ENCODE data around the gene ACSL1. TPM values are rescaled to one million over a fixed set of nuclear protein-coding genes. Genes with fewer than 3 reads are reported as not detected.

The ACSL1 gene
- total and polyA plus RNA-seq, 8 donors: 42.8 to 1,170 (median 51.3) TPM

GRCh38 chr4:184760681-184761080 is 65.1 kb downstream of the ACSL1 start:
- H3K9me3 ChIP-seq: no peaks in the 10 kb centered on the region
- peaks cover 27 to 89% (median 85%) of the 10 kb centered on the region in 4 donors for H3K36me3 ChIP-seq
- no peaks in the 10 kb centered on the region for H3K27me3 ChIP-seq
- intact Hi-C loops (cut with DNase I; ENCODE audit: low total_unique reads): no loop called here
- TF ChIP-seq EP300 (IDR thresholded peaks at IDR 0.05): no peak
- no peak for TF ChIP-seq POLR2AphosphoS5 (IDR thresholded peaks at IDR 0.05)
- no peak for TF ChIP-seq POLR2A (IDR thresholded peaks at IDR 0.05)
- TF ChIP-seq, protein P1, sequence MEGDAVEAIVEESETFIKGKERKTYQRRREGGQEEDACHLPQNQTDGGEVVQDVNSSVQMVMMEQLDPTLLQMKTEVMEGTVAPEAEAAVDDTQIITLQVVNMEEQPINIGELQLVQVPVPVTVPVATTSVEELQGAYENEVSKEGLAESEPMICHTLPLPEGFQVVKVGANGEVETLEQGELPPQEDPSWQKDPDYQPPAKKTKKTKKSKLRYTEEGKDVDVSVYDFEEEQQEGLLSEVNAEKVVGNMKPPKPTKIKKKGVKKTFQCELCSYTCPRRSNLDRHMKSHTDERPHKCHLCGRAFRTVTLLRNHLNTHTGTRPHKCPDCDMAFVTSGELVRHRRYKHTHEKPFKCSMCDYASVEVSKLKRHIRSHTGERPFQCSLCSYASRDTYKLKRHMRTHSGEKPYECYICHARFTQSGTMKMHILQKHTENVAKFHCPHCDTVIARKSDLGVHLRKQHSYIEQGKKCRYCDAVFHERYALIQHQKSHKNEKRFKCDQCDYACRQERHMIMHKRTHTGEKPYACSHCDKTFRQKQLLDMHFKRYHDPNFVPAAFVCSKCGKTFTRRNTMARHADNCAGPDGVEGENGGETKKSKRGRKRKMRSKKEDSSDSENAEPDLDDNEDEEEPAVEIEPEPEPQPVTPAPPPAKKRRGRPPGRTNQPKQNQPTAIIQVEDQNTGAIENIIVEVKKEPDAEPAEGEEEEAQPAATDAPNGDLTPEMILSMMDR (IDR thresholded peaks at IDR 0.05): no peak
- peaks cover 0 to 5% (median 0%) of the 10 kb centered on the region in 4 donors for H3K4me1 ChIP-seq
- H3K4me3 ChIP-seq: no peak overlapping the region
- H3K27ac ChIP-seq: no peak overlapping the region
- WGBS, 5 donors: 78 to 93% (median 92%) methylated on average over 5 of the region's 5 CpGs
- no peak for DNase-seq

GRCh38 chr4:184757810-184758209 is 68.0 kb downstream of the ACSL1 start:
- H3K9me3 ChIP-seq: no peaks in the 10 kb centered on the region
- no peak overlapping the region for H3K4me3 ChIP-seq
- H3K27me3 ChIP-seq: no peaks in the 10 kb centered on the region
- WGBS, 5 donors: 35 to 65% (median 55%) methylated on average over 2 of the region's 2 CpGs
- H3K27ac ChIP-seq: no peak overlapping the region
- H3K36me3 ChIP-seq: peaks cover 23 to 86% (median 80%) of the 10 kb centered on the region in 4 donors
- no peak for DNase-seq
- peaks cover 0 to 2% (median 0%) of the 10 kb centered on the region in 4 donors for H3K4me1 ChIP-seq
- TF ChIP-seq POLR2A (IDR thresholded peaks at IDR 0.05) (no peak), POLR2AphosphoS5 (IDR thresholded peaks at IDR 0.05) (no peak), EP300 (IDR thresholded peaks at IDR 0.05) (no peak)
- TF ChIP-seq, protein P1 (IDR thresholded peaks at IDR 0.05): no peak
- intact Hi-C loops (cut with DNase I; ENCODE audit: low total_unique reads): loop anchor here (10.0 kb wide), 1 partner anchor 237 kb away; no protein-coding TSS in a partner anchor

DNA sequence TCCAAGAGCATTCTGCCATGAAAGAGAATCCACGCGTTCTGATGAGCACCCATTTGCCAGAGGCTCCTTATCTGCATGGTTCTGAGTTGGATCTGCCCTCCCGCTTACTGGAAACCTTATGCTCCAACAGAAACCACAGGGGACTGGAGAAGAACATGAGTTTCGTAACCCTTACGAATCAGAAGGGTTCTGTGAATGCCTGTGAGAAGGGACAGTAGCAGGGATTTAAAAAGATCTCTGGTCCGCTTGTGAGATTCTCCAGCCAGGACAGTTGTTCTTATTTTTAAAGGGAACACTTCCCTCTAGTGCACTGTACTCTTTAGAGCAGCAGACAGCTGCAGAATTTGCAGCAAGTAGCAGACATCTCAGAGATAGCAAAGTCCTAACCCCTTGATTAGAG is 69.4 kb downstream of the ACSL1 start:
- Histone ChIP-seq H3K27ac (peak overlapping the region in 1 of 5 donors; percentile 39), H3K36me3 (peaks cover 17 to 72% (median 66%) of the 10 kb centered on the region in 4 donors), H3K4me1 (no peaks in the 10 kb centered on the region), H3K27me3 (no peaks in the 10 kb centered on the region), H3K4me3 (no peak overlapping the region), H3K9me3 (no peaks in the 10 kb centered on the region)
- TF ChIP-seq EP300 (IDR thresholded peaks at IDR 0.05): no peak
- TF ChIP-seq POLR2AphosphoS5 (IDR thresholded peaks at IDR 0.05): peak in 1 of 3 donors; percentile 1
- intact Hi-C loops (cut with DNase I; ENCODE audit: low total_unique reads): loop anchor here (10.0 kb wide), 1 partner anchor 238 kb away; no protein-coding TSS in a partner anchor
- WGBS, 5 donors: 77 to 92% (median 90%) methylated on average over 6 of the region's 6 CpGs
- no peak for DNase-seq

- Histone ChIP-seq H3K27ac (no peak overlapping the region), H3K4me1 (no peaks in the 10 kb centered on the region), H3K27me3 (no peaks in the 10 kb centered on the region), H3K9me3 (no peaks in the 10 kb centered on the region), H3K4me3 (no peak overlapping the region), H3K36me3 (peaks cover 13 to 61% (median 54%) of the 10 kb centered on the region in 4 donors)
- DNase-seq: no peak
- TF ChIP-seq, protein P1 (IDR thresholded peaks at IDR 0.05): no peak
- no peak for TF ChIP-seq POLR2A (IDR thresholded peaks at IDR 0.05)
- TF ChIP-seq EP300 (IDR thresholded peaks at IDR 0.05): no peak
- TF ChIP-seq POLR2AphosphoS5 (IDR thresholded peaks at IDR 0.05): no peak
- intact Hi-C loops (cut with DNase I; ENCODE audit: low total_unique reads): loop anchor here (10.0 kb wide), 1 partner anchor 240 kb away; no protein-coding TSS in a partner anchor
- WGBS, 5 donors: 85 to 95% (median 88%) methylated on average over 6 of the region's 6 CpGs
Measured at GRCh38 chr4:184755278-184755677, 70.5 kb downstream of the ACSL1 start.

Data from stomach (tissue), 9 donors.